CD14-positive monocyte (primary cell): ENCODE results near the gene TBCA. TPM values are rescaled to one million over a fixed set of nuclear protein-coding genes. Genes with fewer than 3 reads are reported as not detected.

Experiments
- DNase-seq, 3 donors: peaks; one replicate each; pipeline ENCODE4 v3.0.0-alpha.2; 2011 to 2022
- H2AFZ ChIP-seq: 2 replicates; pipeline ENCODE4 v1.6.0; 2012; ENCODE audit warnings: mild to moderate bottlenecking, low read depth, low read length, inconsistent platforms; ENCODE audit not compliant: insufficient read depth, poor library complexity, severe bottlenecking
- H3K27ac ChIP-seq, 2 donors: 1 replicate in 1 of 2; 2 replicates in 1 of 2; pipeline ENCODE4 v1.5.1; 2012 to 2013; ENCODE audit warnings: low read length in 2 of 2, control low read depth in 1 of 2, inconsistent platforms in 1 of 2, low read depth in 1 of 2, mild to moderate bottlenecking in 1 of 2
- H3K27me3 ChIP-seq, 2 donors: one replicate each; pipeline versions ENCODE4 v1.6.0 to v1.6.1; 2011 to 2013; ENCODE audit warnings: low read length in 2 of 2; ENCODE audit not compliant: control insufficient read depth in 2 of 2, insufficient read depth in 2 of 2
- H3K36me3 ChIP-seq, 2 donors: replicated peaks in 1 of 2; 1 replicate in 1 of 2; 2 replicates in 1 of 2; pipeline versions ENCODE4 v1.5.1 to v1.6.1; 2012 to 2013; ENCODE audit warnings: low read length in 2 of 2, control low read depth in 1 of 2, inconsistent platforms in 1 of 2, mild to moderate bottlenecking in 1 of 2; ENCODE audit not compliant: insufficient read depth in 2 of 2, control insufficient read depth in 1 of 2
- H3K4me1 ChIP-seq, 2 donors: 1 replicate in 1 of 2; 2 replicates in 1 of 2; pipeline versions ENCODE4 v1.5.1 to v1.6.1; 2012 to 2013; ENCODE audit warnings: low read length in 2 of 2, control low read depth in 1 of 2, inconsistent platforms in 1 of 2, mild to moderate bottlenecking in 1 of 2, moderate library complexity in 1 of 2; ENCODE audit not compliant: insufficient read depth in 2 of 2, control insufficient read depth in 1 of 2
- H3K4me2 ChIP-seq: replicated peaks from 2 replicates; pipeline ENCODE3; 2012; ENCODE audit warnings: low read length, moderate library complexity, mild to moderate bottlenecking; ENCODE audit not compliant: poor library complexity, severe bottlenecking; ENCODE audit errors: extremely low read depth
- H3K4me3 ChIP-seq, 3 experiments: fragments of 200-600 bp in 1 of 3; sonication (generic) in 1 of 3; replicated peaks in 1 of 3; 1 replicate in 2 of 3; 2 replicates in 1 of 3; pipeline ENCODE4 v1.5.1; 2011 to 2013; ENCODE audit warnings: low read length in 3 of 3, mild to moderate bottlenecking in 3 of 3, control low read depth in 2 of 3, low read depth in 2 of 3, inconsistent platforms in 1 of 3, moderate library complexity in 1 of 3
- H3K79me2 ChIP-seq: 2 replicates; pipeline ENCODE4 v1.6.0; 2012; ENCODE audit warnings: mild to moderate bottlenecking, control low read depth, inconsistent platforms, low read length, moderate library complexity; ENCODE audit not compliant: insufficient read depth
- H3K9ac ChIP-seq: 2 replicates; pipeline ENCODE4 v1.6.0; 2017; ENCODE audit warnings: low read length, mild to moderate bottlenecking; ENCODE audit not compliant: insufficient read depth, poor library complexity, severe bottlenecking
- H3K9me3 ChIP-seq, 2 donors: replicated peaks in 1 of 2; 1 replicate in 1 of 2; 2 replicates in 1 of 2; pipeline versions ENCODE4 v1.5.1 to v1.6.1; 2012 to 2013; ENCODE audit warnings: low read length in 2 of 2, control low read depth in 1 of 2; ENCODE audit not compliant: control insufficient read depth in 1 of 2, insufficient read depth in 1 of 2
- H4K20me1 ChIP-seq: 2 replicates; pipeline ENCODE4 v1.6.0; 2012; ENCODE audit warnings: mild to moderate bottlenecking, low read length, control low read depth, moderate library complexity; ENCODE audit not compliant: insufficient read depth
- H3K27ac Mint-ChIP-seq, 7 donors: one replicate each; pipeline ENCODE4 v1.8.0; 2020; ENCODE audit warnings: mild to moderate bottlenecking in 7 of 7, mixed read lengths in 7 of 7, moderate library complexity in 6 of 7, inconsistent platforms in 2 of 7
- H3K27me3 Mint-ChIP-seq, 3 donors: one replicate each; pipeline ENCODE4 v1.8.0; 2021 to 2022; ENCODE audit warnings: low read depth in 3 of 3, mild to moderate bottlenecking in 3 of 3, mixed read lengths in 3 of 3, moderate library complexity in 3 of 3, inconsistent platforms in 1 of 3
- H3K36me3 Mint-ChIP-seq, 2 donors: one replicate each; pipeline ENCODE4 v1.8.0; 2020; ENCODE audit warnings: mixed read lengths in 2 of 2, inconsistent platforms in 1 of 2, mild to moderate bottlenecking in 1 of 2
- H3K4me1 Mint-ChIP-seq: one replicate; pipeline ENCODE4 v1.8.0; 2020; ENCODE audit warnings: mild to moderate bottlenecking, mixed read lengths
- H3K4me3 Mint-ChIP-seq, 2 donors: one replicate each; pipeline ENCODE4 v1.8.0; 2020; ENCODE audit warnings: mild to moderate bottlenecking in 2 of 2, mixed read lengths in 2 of 2, moderate library complexity in 1 of 2
- H3K9me3 Mint-ChIP-seq, 7 donors: one replicate each; pipeline ENCODE4 v1.8.0; 2020 to 2022; ENCODE audit warnings: mixed read lengths in 7 of 7, mild to moderate bottlenecking in 6 of 7, moderate library complexity in 6 of 7, inconsistent platforms in 2 of 7
- CTCF ChIP-seq: fragments of 200-600 bp; IDR thresholded peaks from one replicate; pipeline ENCODE4 v1.8.0; 2022; ENCODE audit warnings: antibody characterized with exemption, mild to moderate bottlenecking
- WGBS: methylation state at CpG from one replicate; pipeline ENCODE4 v1.1.5; 2013; ENCODE audit warnings: missing lambda C conversion rate; ENCODE audit not compliant: insufficient coverage; 5-methylcytosine and 5-hydroxymethylcytosine counted together
- intact Hi-C, 2 donors: fragments of 100-400 bp; cut with micrococcal nuclease; formaldehyde crosslinking; loops; one replicate each; pipeline versions ENCODE4 v1.15.0 to v1.15.1; 2023
- polyA plus RNA-seq, 3 donors: library from polyadenylated mRNA; depleted of rRNA in 1 of 3; unstranded in 2 of 3; stranded (reverse) in 1 of 3; fragments of 300-500 nt in 2 of 3; fragments of >200 nt in 1 of 3; fragmentation: Illumina TruSeq in 2 of 3; gene quantifications; 1 replicate in 2 of 3; 2 replicates in 1 of 3; pipeline ENCODE4 v1.2.3, GENCODE V29; 2012 to 2021

Gene TBCA
- polyA plus RNA-seq, 3 donors = 56.0 to 150 (median 141) TPM

DNA sequence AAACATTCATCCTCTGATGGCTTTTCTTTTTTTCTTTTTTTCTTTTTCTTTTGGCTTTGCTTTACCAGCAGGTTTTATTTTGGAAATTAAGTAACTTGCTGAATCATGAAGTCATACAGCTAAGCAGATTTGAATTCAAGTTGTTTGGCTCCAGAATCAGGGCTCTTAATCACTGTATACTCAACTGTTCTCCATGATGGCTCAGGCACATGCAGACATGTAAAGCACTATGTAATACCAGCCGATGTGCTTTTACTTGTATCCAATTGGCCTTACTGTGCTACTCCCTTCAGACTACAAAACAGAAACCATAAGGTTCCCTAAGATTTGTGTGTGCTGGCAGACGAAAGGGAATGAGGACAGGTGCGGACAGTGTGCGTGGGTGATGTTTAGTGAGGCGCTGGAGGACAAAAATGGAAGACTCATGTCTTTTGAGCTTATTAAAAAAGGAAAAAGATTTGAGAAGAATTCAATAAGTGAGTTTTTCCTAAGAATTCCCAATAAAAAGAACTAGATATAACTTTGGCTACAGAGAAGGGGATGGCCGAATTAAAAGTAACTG lies 92.9 kb downstream of the TBCA start:
- Mint-ChIP-seq H3K4me3 (no peak overlapping the region), H3K27me3 (no peaks in the 10 kb centered on the region), H3K27ac (no peak overlapping the region), H3K4me1 (peaks cover 9% of the 10 kb centered on the region), H3K9me3 (peaks cover 0 to 8% (median 5%) of the 10 kb centered on the region in 7 donors), H3K36me3 (peaks cover 11 to 12% of the 10 kb centered on the region in 2 donors)
- Histone ChIP-seq H3K9ac (no peak overlapping the region), H3K4me3 (no peak overlapping the region), H3K9me3 (no peaks in the 10 kb centered on the region), H4K20me1 (no peaks in the 10 kb centered on the region), H3K79me2 (no peaks in the 10 kb centered on the region), H2AFZ (no peak overlapping the region), H3K36me3 (peaks cover 2 to 8% of the 10 kb centered on the region in 2 donors), H3K4me1 (peaks cover 0 to 6% of the 10 kb centered on the region in 2 donors), H3K27me3 (no peaks in the 10 kb centered on the region), H3K27ac (no peak overlapping the region), H3K4me2 (no peak overlapping the region)
- intact Hi-C loops = no loop called here
- no peak for TF ChIP-seq CTCF
- WGBS = no CpG with 5 or more reads among the region's 6 CpGs
- DNase-seq = no peak

DNA sequence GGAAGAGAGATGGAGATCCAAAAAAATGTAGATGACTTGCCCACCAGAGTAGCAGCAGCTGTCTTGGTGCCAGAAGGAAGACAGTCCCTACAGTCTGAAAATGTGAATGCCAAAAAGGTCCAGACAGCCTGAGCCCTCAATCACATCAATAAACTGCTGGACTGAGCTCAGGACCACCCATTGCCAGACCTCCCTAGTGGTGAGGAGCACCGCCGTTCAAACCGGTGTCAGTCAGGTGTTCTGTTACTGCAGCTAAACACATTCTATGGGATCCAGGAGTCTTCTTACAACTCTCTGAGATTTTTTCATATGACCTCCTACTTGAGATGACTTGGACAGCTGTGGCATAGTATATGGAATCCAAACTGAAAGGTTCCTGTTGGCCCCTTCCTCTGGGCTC lies 105.6 kb downstream of the TBCA start:
- Histone ChIP-seq H3K4me1 (no peaks in the 10 kb centered on the region), H3K79me2 (no peaks in the 10 kb centered on the region), H4K20me1 (no peaks in the 10 kb centered on the region), H3K4me2 (no peak overlapping the region), H3K27ac (no peak overlapping the region), H2AFZ (no peak overlapping the region), H3K9me3 (no peaks in the 10 kb centered on the region), H3K27me3 (peaks cover 5 to 14% of the 10 kb centered on the region in 2 donors), H3K9ac (no peak overlapping the region), H3K4me3 (no peak overlapping the region), H3K36me3 (no peaks in the 10 kb centered on the region)
- no CpG with 5 or more reads among the region's 3 CpGs for WGBS
- no peak for DNase-seq
- Mint-ChIP-seq H3K9me3 (peaks cover 0 to 12% (median 8%) of the 10 kb centered on the region in 7 donors), H3K27me3 (peaks cover 5 to 8% (median 8%) of the 10 kb centered on the region in 3 donors), H3K36me3 (no peaks in the 10 kb centered on the region), H3K27ac (no peak overlapping the region), H3K4me1 (no peaks in the 10 kb centered on the region), H3K4me3 (no peak overlapping the region)
- no peak for TF ChIP-seq CTCF
- intact Hi-C loops = no loop called here
